SK-N-SH treated with all-trans-retinoic acid at 6 μM for 48 hours (cell line): ENCODE results near the gene SSR4.

Experiments used
- ARNTL ChIP-seq: fragments of 450-650 bp; formaldehyde crosslinking; IDR thresholded peaks from 2 replicates; pipeline ENCODE4 v1.5.0; 2020; ENCODE audit warnings: low read depth, mild to moderate bottlenecking, moderate library complexity, borderline replicate concordance
- BACH2 ChIP-seq: fragments of 250-450 bp; sonication (Bioruptor Pico); IDR thresholded peaks from 2 replicates; pipeline ENCODE4 v1.9.0; 2021; ENCODE audit warnings: mild to moderate bottlenecking, borderline replicate concordance
- CREB5 ChIP-seq: fragments of 250-450 bp; sonication (Bioruptor Pico); IDR thresholded peaks from 2 replicates; pipeline ENCODE4 v1.5.1; 2020; ENCODE audit warnings: low read depth, mild to moderate bottlenecking, moderate library complexity
- CSDC2 ChIP-seq: fragments of 250-450 bp; sonication (Bioruptor Pico); IDR thresholded peaks from 2 replicates; pipeline ENCODE4 v1.5.0; 2020; ENCODE audit warnings: mild to moderate bottlenecking, moderate library complexity
- GLIS3 ChIP-seq: fragments of 250-450 bp; sonication (Bioruptor Pico); IDR thresholded peaks from 2 replicates; pipeline ENCODE4 v1.5.0; 2020; ENCODE audit warnings: mild to moderate bottlenecking, moderate library complexity
- ISL1 ChIP-seq: fragments of 250-450 bp; sonication (Bioruptor Pico); IDR thresholded peaks from 2 replicates; pipeline ENCODE4 v2.1.2; 2022; ENCODE audit warnings: mild to moderate bottlenecking, moderate library complexity
- ZFP3 ChIP-seq: fragments of 250-450 bp; sonication (Bioruptor Pico); IDR thresholded peaks from 2 replicates; pipeline ENCODE4 v1.5.0; 2020; ENCODE audit warnings: mild to moderate bottlenecking, moderate library complexity
- ZFP30 ChIP-seq: fragments of 450-650 bp; formaldehyde crosslinking; IDR thresholded peaks from 2 replicates; pipeline ENCODE4 v1.5.0; 2022; ENCODE audit warnings: mild to moderate bottlenecking, moderate library complexity
- ZNF565 ChIP-seq: fragments of 450-650 bp; formaldehyde crosslinking; conservative IDR thresholded peaks from 2 replicates; pipeline ENCODE4 v1.5.0; 2020; ENCODE audit warnings: low read depth, mild to moderate bottlenecking, moderate library complexity
- ZNF8 ChIP-seq: fragments of 450-650 bp; formaldehyde crosslinking; IDR thresholded peaks from 2 replicates; pipeline ENCODE4 v1.5.0; 2020; ENCODE audit warnings: mild to moderate bottlenecking, moderate library complexity
- TF ChIP-seq, protein P1 (sequence below): fragments of 250-450 bp; sonication (Bioruptor Pico); IDR thresholded peaks from 2 replicates; pipeline ENCODE4 v1.8.0; 2020; ENCODE audit warnings: mild to moderate bottlenecking, moderate library complexity, borderline replicate concordance

DNA sequence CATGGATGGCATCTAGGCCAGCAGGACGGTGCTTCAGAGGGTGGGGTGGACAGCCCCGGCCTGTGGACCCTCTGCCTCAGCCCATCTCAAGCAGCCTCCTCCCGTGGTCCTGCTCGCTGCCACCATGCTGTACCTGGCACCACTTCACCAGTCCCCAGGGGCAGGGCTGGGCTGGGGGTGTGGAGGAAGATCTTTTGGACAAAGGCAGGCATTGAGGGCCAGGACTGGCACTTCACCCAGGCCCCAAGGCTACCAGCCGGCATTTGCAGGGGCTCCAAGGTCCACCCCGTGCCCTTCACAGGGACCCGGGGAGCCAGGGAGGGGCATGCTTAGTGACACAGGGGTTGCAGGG lies 29.7 kb upstream of the SSR4 start:
- TF ChIP-seq ZFP3 (CRISPR knock-in tag) = no peak
- no peak for TF ChIP-seq BACH2 (CRISPR knock-in tag)
- no peak for TF ChIP-seq ARNTL
- TF ChIP-seq, protein P1, sequence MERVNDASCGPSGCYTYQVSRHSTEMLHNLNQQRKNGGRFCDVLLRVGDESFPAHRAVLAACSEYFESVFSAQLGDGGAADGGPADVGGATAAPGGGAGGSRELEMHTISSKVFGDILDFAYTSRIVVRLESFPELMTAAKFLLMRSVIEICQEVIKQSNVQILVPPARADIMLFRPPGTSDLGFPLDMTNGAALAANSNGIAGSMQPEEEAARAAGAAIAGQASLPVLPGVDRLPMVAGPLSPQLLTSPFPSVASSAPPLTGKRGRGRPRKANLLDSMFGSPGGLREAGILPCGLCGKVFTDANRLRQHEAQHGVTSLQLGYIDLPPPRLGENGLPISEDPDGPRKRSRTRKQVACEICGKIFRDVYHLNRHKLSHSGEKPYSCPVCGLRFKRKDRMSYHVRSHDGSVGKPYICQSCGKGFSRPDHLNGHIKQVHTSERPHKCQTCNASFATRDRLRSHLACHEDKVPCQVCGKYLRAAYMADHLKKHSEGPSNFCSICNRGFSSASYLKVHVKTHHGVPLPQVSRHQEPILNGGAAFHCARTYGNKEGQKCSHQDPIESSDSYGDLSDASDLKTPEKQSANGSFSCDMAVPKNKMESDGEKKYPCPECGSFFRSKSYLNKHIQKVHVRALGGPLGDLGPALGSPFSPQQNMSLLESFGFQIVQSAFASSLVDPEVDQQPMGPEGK (CRISPR knock-in tag) = no peak
- no peak for TF ChIP-seq ZNF8
- no peak for TF ChIP-seq CSDC2 (CRISPR knock-in tag)
- TF ChIP-seq CREB5 = no peak
- TF ChIP-seq ISL1 (CRISPR knock-in tag) = no peak
- TF ChIP-seq ZNF565 (CRISPR knock-in tag) = no peak
- no peak for TF ChIP-seq GLIS3
- no peak for TF ChIP-seq ZFP30 (CRISPR knock-in tag)
